Upper lobe of left lung (tissue), 4 donors: ENCODE measurements around the gene CEP89.

Experiments
- EP300 ChIP-seq, 4 donors: sonication (generic); formaldehyde crosslinking; IDR thresholded peaks; one replicate each; pipeline ENCODE4 v1.5.1; 2017; ENCODE audit warnings: antibody characterized with exemption in 4 of 4, control low read depth in 2 of 4
- POLR2A ChIP-seq, 4 donors: fragments of 450-650 bp; IDR thresholded peaks; one replicate each; pipeline ENCODE4 v1.5.1; 2016 to 2017; ENCODE audit warnings: antibody characterized with exemption in 4 of 4, mild to moderate bottlenecking in 2 of 4
- TF ChIP-seq, protein P1 (sequence below), 6 experiments: fragments of 450-650 bp in 4 of 6; fragments of 200-600 bp in 2 of 6; sonication (generic) in 2 of 6; IDR thresholded peaks; one replicate each; pipeline ENCODE4 v1.5.1; 2016 to 2019; ENCODE audit warnings: antibody characterized with exemption in 6 of 6

DNA sequence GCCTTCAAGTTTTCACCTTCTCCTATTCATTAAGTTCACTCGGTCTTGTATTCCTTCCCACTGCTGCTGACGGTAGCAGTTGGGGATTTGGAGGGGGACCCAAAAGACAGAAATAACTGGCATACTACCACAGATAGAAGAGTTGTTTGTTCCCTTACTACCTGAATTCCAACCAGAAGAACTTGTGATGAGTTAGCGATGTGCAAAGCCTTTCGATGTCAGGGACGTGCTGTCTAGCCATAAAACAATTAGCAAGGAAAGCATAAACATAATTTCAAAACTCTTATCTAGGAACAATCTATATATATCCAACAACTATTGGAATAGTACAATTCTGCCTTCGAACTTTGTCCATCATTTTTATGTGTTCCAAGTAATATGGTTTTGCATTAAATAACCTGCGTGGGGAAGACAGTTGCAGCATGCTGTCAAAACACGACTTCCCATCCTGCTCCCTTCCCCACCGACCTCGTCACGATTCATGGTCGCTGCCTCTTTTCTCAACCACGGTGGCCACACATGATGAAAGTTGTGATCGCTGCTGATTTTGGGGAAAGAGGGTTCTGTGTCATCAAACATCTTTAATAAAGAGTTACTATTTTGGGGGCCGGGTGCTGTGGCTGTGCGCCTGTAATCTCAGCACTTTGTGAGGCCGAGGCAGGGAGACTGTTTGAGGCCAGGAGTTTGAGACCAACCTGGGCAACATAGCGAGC is 98.4 kb downstream of the CEP89 start:
- TF ChIP-seq, protein P1, sequence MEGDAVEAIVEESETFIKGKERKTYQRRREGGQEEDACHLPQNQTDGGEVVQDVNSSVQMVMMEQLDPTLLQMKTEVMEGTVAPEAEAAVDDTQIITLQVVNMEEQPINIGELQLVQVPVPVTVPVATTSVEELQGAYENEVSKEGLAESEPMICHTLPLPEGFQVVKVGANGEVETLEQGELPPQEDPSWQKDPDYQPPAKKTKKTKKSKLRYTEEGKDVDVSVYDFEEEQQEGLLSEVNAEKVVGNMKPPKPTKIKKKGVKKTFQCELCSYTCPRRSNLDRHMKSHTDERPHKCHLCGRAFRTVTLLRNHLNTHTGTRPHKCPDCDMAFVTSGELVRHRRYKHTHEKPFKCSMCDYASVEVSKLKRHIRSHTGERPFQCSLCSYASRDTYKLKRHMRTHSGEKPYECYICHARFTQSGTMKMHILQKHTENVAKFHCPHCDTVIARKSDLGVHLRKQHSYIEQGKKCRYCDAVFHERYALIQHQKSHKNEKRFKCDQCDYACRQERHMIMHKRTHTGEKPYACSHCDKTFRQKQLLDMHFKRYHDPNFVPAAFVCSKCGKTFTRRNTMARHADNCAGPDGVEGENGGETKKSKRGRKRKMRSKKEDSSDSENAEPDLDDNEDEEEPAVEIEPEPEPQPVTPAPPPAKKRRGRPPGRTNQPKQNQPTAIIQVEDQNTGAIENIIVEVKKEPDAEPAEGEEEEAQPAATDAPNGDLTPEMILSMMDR (IDR thresholded peaks at IDR 0.05): no peak
- no peak for TF ChIP-seq POLR2A (IDR thresholded peaks at IDR 0.05)
- TF ChIP-seq EP300 (IDR thresholded peaks at IDR 0.05): no peak
